Epithelial cell of prostate (primary cell): ENCODE data around the gene AGAP3.
A peak's percentile ranks its signal among the peaks of the same experiment; 100 is the strongest.

Experiments
- DNase-seq: peaks from one replicate; pipeline ENCODE4 v3.0.0-alpha.2; 2011; ENCODE audit warnings: low read depth, low spot score
- H3K27ac ChIP-seq: fragments of 450-650 bp; 2 replicates; pipeline ENCODE4 v1.5.1; 2017; ENCODE audit warnings: mild to moderate bottlenecking

AGAP3 gene

GRCh38 chr7:151071032-151071866 is 15.0 kb upstream of the AGAP3 start:
- no peak overlapping the region for H3K27ac ChIP-seq
- no peak for DNase-seq

DNA sequence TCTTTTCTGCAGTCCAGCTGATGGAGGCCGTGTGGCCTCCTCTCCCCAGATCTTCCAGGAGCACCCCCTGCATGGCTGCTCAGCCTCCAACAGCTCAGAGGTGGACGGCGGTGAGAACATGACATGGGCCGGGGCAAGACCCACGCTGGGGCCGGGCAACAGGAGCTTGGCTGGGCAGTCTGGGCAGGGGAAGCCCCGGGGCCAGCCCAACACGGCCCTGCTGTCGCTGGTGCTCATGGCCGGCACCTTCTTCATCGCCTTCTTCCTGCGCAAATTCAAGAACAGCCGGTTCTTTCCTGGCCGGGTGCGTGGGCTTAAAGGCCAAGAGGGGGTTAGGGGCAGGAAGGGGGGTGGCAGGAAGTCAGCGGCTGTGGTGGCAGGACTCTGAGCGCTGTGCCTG is 12.3 kb upstream of the AGAP3 start:
- no peak for DNase-seq
- H3K27ac ChIP-seq: no peak overlapping the region

GRCh38 chr7:151074817-151075661 is 11.2 kb upstream of the AGAP3 start:
- DNase-seq: no peak
- H3K27ac ChIP-seq: no peak overlapping the region

GRCh38 chr7:151075662-151075971 is 10.7 kb upstream of the AGAP3 start:
- no peak overlapping the region for H3K27ac ChIP-seq

GRCh38 chr7:151075978-151076426 is 10.3 kb upstream of the AGAP3 start:
- no peak overlapping the region for H3K27ac ChIP-seq
- DNase-seq: no peak

More at GRCh38 chr7:151075662-151075971, 10.7 kb upstream of the AGAP3 start:
- DNase-seq: no peak

GRCh38 chr7:151076863-151077704 is 9.2 kb upstream of the AGAP3 start:
- DNase-seq: no peak

GRCh38 chr7:151077705-151078232 is 8.5 kb upstream of the AGAP3 start:
- H3K27ac ChIP-seq: no peak overlapping the region
- DNase-seq: no peak

More at GRCh38 chr7:151076863-151077704, 9.2 kb upstream of the AGAP3 start:
- H3K27ac ChIP-seq: no peak overlapping the region

DNA sequence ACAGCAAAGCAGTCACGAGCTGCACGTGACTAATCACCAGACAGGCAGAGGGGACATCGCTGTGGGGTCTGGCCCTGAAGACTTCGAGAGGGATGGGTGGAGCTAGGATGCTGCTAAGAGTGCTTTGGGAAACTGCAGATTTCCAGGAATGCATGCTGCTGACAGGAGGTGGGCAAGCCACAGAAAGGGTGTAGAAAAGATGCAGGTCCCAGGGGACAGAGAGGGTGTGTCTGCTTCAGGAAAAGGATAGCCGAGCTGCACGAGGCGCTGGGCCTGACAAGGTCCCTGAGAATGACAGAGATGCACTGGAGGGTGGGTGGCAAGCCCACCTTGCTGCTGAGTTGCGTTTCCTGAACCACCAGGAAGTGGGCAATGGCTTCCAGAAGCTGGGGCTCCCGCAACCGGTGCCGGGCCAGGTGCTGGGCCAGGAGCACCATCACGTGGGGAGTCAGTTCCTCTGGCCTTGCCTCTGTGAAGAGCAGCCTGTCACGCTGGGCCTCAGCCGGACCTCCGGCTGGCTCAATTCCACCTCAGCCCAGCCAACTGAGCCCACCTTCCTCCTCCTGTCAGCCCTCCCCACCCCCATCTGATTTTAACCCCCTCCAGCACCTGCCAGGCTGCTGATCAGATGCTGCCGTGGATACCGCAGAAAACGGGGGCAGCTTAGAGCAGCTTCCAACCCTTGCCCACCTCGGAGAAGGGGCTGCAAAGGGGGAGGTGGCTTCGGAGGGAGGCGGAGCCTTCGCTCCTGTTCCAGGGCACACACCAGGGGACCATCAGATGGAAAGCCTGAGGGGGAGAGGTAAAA is 7.8 kb upstream of the AGAP3 start:
- no peak overlapping the region for H3K27ac ChIP-seq
- no peak for DNase-seq

DNA sequence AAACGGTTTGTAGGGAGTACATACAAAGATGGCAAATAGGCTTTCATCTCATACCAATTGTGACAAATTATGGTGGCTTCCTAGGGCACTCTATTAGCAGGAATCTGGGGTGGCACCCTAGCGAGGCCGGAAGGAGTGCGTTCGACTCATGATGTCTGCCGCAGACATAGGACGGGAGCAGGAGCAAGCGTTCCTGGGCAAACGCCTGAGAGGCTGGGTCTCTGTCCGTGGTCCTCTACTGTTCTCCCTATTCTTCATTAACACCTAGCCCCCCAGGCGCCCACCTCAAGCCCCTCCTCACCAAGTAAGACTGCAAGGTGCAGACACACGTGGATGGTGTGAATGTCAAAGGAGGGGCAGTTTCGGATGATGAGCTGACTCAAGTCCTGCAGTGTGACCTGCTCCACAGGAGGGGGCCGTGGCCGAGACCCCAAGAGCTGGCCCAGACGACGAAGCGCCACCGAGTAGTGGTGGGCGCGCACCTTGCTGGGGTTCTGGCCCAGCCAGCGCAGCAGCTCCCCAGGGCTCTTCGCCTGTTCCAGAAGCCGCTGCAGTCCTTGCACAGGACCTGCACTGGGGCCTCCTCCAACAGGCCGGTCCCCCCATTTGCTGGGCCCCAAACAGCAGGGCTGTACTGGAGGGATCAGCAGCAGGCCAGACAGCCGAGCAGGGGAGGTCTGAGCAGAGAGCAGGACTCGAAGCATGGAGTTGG is 6.9 kb upstream of the AGAP3 start:
- H3K27ac ChIP-seq: no peak overlapping the region
- no peak for DNase-seq

DNA sequence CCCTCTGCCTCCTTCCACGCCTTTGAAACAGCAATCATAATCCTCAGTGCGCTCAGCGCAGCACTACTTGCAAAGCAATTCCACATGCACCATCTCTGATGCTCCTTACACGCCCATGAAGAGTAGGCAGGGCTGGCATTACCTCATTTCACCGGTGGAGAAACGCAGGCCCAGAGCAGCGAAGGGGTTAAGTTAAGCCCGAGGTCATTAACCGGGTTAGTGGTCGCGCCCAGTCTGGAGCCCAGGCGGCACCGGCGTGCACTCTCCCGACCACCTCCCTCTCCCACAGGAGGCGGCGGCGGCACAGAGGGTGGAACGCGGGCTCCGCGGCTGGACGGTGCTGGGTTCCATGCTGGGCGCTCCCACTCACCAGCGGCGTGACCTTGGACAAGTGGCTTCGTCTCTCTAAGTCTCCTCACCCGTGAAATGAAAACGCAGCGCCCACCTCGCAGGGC is 6.2 kb upstream of the AGAP3 start:
- H3K27ac ChIP-seq: peak overlapping the region; percentile 86
- DNase-seq: no peak

DNA sequence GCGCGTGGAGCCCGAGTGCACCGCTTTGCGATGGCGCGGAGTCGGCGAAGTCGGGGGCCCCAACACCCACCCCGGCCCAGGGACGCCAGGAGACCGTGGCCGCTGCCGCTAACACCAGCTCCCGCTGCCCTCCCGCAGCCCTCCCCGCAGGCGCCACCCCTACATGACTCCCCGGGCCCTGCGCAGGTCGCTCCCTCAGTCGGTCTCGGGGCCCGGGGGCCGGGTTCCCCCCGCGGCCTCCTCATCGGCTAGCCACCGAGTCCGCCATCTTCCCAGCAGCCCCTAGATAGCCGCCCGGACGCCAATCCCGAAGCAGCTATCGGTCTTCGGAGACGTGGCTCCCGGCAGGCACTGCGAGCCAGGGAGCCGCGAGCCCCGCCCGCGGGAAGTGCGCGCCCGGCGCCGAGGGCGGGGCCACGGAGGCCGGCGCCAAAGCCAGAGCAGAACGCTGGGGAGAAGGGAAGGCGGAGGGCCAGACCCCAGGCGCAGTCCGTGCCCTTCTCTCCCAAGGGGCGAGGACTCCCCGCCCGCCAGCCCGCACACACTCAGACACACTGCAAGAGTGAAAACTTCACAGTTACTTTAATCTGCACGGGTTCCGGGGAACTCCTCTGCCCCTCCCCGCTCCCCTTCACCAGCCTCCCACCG is 5.6 kb upstream of the AGAP3 start, which contains the start of gene FASTK:
Gene FASTK, minus strand, starts transcription at position 288 of the 648 bp plus-strand sequence. Its CDS starts 43 bp downstream, at position 245.
- DNase-seq: peak; percentile 49
- peak within 1 kb of the TSS; percentile 86 for H3K27ac ChIP-seq

DNA sequence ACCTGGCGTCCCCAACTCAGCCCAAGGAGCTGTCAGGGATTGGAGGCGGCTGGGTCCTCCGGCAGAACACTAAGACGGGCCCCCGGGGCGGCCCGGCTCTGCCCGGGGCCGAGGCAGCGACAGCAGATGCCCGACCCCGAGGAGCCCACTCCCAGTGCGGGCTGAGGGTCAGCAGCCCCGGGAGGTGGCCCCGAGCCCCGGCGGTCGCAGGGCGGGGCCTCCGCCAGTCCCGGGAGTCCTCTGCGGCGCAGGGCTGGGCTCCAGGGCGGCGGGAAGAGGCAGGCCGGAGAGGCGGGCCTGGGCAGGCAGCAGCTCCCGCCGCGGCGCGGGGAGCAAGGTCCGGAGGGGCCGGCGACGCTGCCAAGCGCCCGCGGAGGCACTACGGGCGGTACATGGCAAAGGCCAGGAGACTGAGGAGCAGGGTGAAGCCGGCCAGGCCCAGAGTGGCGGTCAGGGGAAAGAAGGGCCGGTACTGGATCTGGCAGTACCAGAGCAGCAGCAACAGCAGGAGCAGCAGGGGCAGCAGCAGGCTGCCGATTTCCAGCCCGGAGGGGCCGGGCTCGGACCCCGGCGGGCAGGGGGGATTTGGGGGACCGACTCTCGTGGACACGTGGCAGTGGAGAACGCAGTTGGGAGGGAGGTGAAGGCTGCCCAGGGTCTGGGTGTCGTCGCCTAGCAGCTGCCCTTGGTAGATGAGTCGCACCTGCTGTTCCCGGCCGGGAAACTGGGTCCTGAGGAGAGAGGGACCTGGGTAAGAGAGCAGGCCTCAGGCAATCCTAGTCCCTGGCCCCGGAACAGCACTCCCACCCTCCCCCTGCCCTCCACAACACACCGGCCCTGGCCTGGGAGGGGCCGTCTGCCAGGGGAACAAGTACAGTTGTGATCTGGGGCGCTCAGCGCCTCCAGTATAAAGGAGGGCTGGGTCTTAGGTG is 4.8 kb upstream of the AGAP3 start:
- peak overlapping the region; percentile 86 for H3K27ac ChIP-seq
- DNase-seq: no peak

DNA sequence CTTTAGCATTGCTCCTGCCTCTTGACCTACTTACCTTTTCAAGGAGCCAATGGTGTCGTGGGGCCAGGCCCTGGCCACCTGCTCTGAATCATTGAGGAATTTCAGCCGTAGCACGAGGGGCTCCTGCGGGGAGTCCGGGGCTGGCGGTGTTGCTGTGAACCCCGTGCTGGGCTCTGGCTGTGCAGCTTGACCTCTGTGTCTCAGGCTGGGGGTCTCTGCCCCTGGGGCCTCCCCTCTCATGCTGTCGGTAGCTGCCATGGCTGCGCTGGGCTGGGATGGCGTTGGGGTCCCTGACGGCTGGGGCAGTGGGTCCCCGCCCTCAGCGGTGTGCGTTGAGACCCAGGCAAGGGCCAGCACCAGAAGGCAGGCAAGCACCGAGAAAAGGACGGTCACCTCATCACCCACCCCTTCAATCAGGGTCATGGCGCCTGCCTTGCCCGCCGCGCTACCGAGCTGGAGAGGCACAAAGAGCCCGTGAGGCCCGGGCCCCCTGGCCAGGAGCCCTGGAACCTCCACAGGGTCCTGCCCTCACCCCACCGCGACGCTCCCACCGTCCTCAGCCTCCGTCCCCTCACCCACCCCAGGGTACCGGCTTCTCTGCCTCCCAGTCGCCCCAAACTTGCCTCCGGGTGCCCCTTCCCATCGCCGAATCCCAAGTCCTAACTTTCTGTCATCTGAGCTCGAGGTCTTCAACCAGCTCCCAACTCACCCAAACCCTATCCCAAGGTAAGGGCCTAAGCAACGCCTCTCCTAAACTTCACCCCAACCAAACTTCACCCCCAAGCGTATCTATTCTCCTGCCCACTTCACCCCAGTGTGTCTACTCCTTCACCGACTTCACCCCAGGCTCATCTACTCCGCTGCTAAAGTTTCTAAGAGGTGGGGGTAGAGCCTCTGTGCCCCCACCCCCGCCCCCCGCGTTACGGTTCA is 3.9 kb upstream of the AGAP3 start:
- peak overlapping the region; percentile 86 for H3K27ac ChIP-seq
- no peak for DNase-seq

- peak within 1 kb of the TSS; percentile 86 for H3K27ac ChIP-seq
- no peak for DNase-seq
Observed at GRCh38 chr7:151083071-151083823, 3.0 kb upstream of the AGAP3 start, which contains the start of gene TMUB1. TMUB1 (minus strand) TSS chr7:151083493; CDS start chr7:151082563, 930 bp downstream.

GRCh38 chr7:151083824-151084160 is 2.5 kb upstream of the AGAP3 start:
- no peak overlapping the region for H3K27ac ChIP-seq
- no peak for DNase-seq
